ENCODE measurements around the gene MAZ.

DNA sequence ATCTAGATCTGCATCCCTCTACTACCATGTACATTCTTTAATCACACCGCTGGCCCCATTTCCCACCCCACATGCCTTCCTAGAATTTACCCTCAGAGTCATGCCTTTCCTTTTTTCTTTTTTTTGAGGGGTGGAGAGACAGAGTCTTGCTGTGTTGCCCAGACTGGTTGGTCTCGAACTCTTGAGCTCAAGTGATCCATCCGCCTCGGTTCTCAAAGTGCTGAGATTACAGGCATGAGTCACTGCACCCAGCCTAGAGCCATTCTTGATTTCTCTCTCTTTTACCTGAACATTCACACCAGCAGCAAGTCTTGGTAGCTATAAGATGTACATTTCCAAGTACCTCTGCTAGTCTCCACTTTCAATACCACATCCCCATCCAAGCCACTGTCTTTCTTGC, 11.8 kb downstream of the MAZ start:
- TF ChIP-seq, protein P1, sequence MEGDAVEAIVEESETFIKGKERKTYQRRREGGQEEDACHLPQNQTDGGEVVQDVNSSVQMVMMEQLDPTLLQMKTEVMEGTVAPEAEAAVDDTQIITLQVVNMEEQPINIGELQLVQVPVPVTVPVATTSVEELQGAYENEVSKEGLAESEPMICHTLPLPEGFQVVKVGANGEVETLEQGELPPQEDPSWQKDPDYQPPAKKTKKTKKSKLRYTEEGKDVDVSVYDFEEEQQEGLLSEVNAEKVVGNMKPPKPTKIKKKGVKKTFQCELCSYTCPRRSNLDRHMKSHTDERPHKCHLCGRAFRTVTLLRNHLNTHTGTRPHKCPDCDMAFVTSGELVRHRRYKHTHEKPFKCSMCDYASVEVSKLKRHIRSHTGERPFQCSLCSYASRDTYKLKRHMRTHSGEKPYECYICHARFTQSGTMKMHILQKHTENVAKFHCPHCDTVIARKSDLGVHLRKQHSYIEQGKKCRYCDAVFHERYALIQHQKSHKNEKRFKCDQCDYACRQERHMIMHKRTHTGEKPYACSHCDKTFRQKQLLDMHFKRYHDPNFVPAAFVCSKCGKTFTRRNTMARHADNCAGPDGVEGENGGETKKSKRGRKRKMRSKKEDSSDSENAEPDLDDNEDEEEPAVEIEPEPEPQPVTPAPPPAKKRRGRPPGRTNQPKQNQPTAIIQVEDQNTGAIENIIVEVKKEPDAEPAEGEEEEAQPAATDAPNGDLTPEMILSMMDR (IDR thresholded peaks at IDR 0.05; ENCODE audit: low read depth, low read length): no peak
- TF ChIP-seq POLR2A (IDR thresholded peaks at IDR 0.05; ENCODE audit: extremely low read depth, insufficient read length): no peak
- TF ChIP-seq MAX (IDR thresholded peaks at IDR 0.05; ENCODE audit: low read depth, low read length): no peak

Measured in NB4 (cell line).